ENCODE measurements around the gene RPRD1B.

RPRD1B gene

DNA sequence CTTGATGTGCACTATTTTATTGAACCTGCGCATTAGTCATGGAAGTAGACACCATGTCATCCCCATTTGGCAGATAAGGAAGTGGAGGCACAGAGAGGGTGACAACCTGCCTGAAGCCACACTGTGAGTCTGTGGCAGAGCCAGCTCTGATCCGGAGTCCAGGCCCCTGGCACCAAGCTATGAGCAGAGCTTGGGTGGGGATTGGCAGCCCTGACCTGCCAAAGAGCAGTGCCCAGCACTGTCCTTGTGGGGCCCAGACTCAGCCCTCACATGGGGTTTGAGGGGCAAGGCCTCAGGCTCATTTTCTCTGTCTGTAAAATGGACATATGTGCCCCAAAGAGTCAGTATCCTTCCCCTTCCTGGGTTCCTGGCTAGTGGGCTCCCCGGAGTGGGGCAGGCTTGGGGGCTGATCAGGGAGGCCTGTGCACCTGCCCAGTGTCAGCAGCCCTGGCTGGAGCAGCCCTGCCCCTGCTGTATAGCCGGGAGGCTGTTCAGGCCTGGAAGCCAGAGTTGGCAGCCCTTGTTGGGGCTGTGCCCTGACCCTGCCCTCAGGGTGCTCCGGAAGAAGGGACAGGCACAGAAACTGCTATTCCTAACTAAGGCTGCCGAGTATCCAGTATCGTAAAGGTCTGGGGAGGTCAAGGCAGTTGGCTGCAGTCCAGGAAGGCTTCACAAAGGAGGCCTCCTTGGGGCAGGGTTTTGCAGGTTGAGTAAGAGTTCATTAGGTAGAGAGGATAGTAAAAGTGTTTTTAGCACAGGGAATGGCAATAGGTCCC, 92.8 kb downstream of the RPRD1B start:
- DNase-seq = no peak

DNA sequence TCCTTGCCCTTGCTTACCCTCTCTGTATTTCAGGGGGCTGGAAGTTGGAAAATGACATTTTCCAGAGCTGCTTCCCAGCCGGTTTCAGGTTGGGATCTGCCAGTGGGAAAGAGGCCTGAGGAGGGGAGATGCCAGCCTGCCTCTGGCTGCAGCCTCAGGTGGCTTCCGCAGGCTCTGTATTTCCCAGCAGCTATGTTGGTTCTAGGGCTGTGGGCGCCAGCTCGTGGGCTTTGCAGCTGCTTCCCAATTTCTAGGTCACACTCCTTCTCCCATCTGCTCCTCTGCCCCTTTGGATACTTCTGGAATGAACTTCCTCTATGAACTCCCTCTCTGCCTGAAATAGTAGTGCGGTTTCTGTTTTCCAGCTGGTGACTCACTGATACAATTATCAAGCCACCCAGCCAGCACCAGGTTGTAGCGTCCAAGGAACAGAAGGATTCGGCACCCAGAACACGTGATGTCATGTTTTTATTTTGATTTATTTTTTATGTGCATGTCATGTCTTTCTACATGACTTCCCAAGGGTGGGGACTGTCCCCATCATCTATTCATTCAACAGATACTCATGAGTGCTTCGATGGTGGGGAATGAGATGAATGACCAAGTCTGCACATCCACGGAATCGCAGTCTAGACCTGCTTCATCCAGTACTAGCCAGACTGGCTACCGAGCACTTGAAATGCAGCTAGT, 93.5 kb downstream of the RPRD1B start:
- no peak for DNase-seq

- DNase-seq = no peak
Observed at GRCh38 chr20:38127920-38128528, 94.5 kb downstream of the RPRD1B start.

- DNase-seq = no peak
Observed at GRCh38 chr20:38128691-38129090, 95.1 kb downstream of the RPRD1B start.

DNA sequence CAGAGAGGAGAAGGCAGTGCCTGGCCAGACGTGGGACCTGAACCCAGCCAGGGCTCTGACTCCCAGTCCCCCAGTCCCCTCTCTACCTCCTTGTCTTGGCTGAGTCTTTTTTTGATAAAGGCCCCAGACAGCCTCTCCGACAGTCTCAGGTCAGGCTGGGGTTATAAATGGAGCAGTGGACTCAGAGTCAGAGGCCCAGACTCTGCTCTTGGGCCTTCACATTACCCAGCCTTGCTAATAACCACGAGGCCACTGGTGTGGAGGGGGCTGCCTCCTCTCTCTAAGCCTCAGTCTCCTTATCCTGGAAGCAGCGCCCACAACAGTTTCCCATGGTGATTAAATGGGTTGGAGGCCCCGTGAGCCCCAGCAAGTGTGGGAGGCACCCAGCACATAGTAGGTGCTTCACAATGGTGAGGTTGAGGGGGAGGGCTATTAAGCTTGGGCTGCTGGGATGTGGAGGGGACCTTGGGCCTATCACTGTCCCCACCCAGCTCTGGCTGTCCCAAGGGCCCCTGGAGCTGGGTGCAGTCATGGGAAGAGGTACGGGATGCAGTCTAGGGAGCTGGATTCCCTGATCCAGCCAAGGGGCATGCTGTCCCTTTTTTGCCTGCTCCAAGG, 95.8 kb downstream of the RPRD1B start:
- no peak for DNase-seq

DNA sequence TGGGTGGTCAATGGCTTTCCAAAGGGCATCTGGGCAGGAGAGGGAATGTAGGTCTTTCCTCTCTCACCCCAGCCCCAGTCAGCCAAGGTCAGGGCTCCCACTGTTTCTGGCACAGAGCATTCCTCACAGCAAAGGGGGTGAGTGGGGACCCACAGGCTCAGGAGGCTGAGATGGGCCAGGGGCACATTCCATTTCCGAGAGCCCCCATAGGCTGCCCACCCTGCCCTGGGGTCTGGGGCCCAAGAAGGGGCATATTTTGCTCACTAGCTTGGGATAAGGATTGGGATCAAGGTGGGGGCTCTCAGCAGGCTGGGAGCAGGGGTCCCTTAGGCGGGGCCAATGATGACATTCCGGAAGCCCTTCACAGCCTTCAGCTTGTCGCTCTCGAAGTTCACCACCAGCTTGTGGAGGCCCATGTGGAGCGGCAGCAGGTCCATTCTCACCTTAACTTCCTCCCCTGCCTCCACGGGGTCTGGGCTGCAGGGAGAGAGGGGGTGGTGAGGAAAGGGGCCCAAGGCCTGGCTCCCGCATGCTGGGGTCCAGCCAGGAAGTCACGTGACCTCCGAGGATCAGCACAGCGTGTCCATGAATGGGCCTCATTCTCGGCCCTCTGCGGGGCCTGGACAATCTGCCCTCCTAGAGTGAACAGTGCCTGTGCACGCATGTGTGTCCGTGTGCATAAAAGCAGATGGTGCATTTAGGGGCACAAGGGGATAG, 96.5 kb downstream of the RPRD1B start:
- DNase-seq = no peak

DNA sequence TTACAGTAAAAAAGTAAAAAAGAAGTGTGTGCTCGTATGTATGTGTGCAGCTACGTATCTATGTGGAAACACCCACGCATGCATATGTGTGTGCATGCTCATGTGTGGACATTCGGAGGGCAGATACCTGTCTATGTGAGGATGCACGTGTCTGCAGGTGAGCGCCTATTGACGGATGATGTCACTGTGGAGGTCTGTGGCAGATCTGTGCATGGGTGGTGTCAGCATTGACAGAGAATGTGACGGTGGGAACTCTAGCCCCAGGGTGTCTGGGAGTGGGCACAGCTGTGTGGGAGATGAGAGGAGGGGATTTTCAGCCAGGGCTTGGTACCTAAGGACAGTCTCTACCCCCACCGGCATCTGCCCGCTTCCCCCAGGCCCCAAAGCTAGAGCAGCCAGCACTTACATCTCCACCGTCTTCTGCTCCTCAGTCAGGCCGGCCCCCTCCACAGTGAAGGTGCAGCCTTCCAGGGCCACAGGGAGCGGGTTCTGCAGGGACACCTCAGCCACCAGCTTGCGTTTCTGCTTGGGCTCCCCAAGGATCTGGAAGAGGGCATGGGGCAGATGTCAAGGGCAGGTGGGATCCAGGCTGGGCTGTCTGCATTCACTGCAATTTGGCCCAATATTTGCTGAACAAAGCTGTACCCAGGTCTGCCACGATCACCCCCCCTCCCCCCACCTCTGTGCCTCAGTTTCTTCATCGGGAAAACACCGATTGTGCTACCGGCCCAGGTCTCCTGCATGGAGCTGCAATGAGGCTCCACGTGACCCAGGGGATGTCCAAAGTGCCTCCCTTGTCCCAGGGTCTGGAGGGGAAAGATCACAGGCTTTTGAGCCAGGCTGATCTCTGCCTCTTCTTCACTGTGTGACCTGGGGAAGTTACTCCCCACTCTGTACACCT, 97.4 kb downstream of the RPRD1B start:
- no peak for DNase-seq

GRCh38 chr20:38131588-38132121, 98.1 kb downstream of the RPRD1B start:
- no peak for DNase-seq

GRCh38 chr20:38132156-38132909, 98.8 kb downstream of the RPRD1B start:
- DNase-seq = no peak

- no peak for DNase-seq
Observed at GRCh38 chr20:38132910-38133501, 99.5 kb downstream of the RPRD1B start.

DNA sequence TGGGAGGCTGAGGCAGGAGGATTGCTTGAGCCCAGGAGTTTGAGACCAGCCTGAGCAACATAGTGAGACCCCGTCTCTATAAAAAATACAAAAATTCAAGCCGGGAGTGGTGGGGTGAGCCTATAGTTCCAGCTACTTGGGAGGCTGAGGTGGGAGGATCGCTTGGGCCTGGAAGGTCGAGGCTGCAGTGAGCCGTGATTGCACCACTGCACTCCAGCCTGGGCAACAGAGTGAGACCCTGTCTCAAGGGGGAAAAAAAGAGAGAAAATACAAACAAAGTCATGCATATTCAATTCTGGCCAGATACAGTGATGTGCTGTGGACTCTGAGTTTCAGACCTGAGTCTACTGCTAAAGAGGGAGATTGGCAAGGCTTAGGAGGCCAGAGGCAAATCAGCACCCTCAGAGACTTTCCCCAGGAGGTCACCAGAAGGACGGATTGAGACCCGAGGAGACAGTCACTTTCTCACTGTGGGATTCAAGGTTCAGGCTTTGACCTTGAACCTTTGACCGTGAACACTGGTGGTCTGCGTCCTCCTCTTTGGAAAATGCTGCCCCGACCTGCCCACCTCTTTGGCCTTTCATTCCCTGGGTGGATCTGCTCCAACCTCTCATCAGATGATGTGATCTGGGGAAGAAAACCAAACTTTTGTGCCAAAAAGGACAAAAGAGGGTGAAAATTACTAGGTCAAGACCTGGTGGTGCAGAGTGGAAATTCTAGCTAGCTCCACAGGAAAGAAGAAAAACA, 100.3 kb downstream of the RPRD1B start:
- DNase-seq = no peak

GRCh38 chr20:38134427-38135270, 101.1 kb downstream of the RPRD1B start:
- no peak for DNase-seq

DNA sequence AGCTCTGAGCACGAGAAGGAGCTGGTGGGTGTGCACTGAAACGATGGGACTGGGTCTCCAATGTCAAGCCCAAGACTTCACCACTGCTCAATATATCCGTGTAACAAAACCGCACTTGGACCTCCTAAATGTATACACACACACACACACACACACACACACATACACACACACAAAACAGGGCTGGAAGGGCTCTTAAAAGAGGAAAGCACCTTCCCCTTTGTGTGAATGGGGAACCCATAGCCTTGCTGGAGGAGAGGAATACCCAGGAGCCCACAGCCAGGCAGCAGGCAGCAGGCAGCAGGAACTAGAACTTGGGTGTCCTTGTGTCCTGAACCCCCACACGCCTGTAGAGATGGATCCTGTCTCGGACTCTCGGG, 101.7 kb downstream of the RPRD1B start:
- no peak for DNase-seq

GRCh38 chr20:38135651-38136420, 102.3 kb downstream of the RPRD1B start:
- DNase-seq = no peak

DNA sequence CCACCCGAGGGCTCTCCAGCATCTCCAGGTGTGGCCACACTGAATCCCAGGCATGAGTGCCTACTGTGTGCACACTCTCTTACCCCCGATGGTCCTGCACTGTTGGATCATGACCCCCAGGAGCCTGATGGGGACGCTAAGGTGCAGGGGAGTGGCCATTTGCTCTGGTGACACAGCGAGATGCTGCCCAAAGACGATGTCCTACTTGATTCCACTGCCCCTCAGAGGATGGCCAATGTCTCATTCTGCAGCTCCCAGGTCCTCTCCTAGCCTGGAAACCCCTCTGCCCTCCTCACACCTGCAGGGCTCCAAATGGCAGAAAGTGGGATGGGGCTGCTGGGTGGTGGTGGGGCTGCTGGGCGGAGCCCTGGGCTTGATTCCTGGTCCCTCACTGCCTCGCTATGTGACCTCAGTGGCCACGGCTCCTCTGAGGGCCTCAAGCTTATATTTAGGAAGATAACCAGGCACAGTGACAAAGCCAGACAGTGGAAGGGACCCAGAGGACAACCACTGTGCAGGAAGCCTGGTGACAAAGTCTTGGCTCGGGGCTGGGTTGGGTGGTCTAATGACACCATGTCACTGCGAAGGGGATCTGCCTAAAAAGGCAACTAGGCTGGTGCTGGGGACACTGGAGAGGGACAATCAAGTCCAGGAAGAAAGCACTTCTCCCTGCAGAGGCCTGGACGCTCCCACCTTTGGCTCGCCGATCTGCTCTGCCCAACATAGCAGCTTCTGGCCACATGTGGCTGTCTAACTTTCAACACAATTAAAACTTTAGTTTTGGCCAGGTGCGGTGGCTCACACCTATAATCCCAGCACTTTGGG, 103.1 kb downstream of the RPRD1B start:
- no peak for DNase-seq

- DNase-seq = no peak
Observed at GRCh38 chr20:38137441-38138037, 104.0 kb downstream of the RPRD1B start.

Data from bone marrow (tissue), 2 donors.